ENCODE results near the gene HDAC10. TPM values are rescaled to one million over a fixed set of nuclear protein-coding genes. Genes with fewer than 3 reads are reported as not detected.

HDAC10 gene
- total and polyA plus RNA-seq, 10 of the 15 experiments (the other 5 are each of a cell fraction or from before 2014, with no cell fraction given) = 0.26 to 48.6 (median 5.0) TPM

GRCh38 chr22:50224071-50224470 lies 27.0 kb downstream of the HDAC10 start:
- Histone ChIP-seq H3K9ac (ENCODE audit: control insufficient read depth, insufficient read depth, low read length) (no peak overlapping the region), H3K79me2 (ENCODE audit: control insufficient read depth, insufficient read depth, low read length) (no peaks in the 10 kb centered on the region), H3K4me3 (no peak overlapping the region), H3K4me2 (ENCODE audit: control insufficient read depth, insufficient read depth) (no peak overlapping the region), H3K27me3 (replicated peaks in 1 of 2; ENCODE audit: control insufficient read depth in 2 of 2, insufficient read depth in 2 of 2, low read length in 1 of 2) (no peaks in the 10 kb centered on the region), H3K9me3 (replicated peaks; ENCODE audit: control insufficient read depth, insufficient read depth, low read length) (no peaks in the 10 kb centered on the region), H2AFZ (ENCODE audit: control insufficient read depth, low read depth, low read length) (no peak overlapping the region), H3K27ac (ENCODE audit: control insufficient read depth, insufficient read depth) (no peak overlapping the region), H3K4me1 (ENCODE audit: control insufficient read depth, insufficient read depth, low read length) (no peaks in the 10 kb centered on the region), H3K36me3 (ENCODE audit: control insufficient read depth in 2 of 2, insufficient read depth in 2 of 2, low read length in 1 of 2) (peaks cover 9 to 41% of the 10 kb centered on the region in 2 experiments; a peak in 3 of 4 replicates), H4K20me1 (ENCODE audit: control insufficient read depth, insufficient read depth) (no peaks in the 10 kb centered on the region)
- TF ChIP-seq SMC3 (IDR thresholded peaks at IDR 0.05; ENCODE audit: borderline replicate concordance, low read length) (no peak), SREBF1 (IDR thresholded peaks at IDR 0.05; ENCODE audit: low read length) (no peak), NFYA (IDR thresholded peaks at IDR 0.05; ENCODE audit: borderline replicate concordance, low read depth, low read length) (no peak), HDAC6 (IDR thresholded peaks at IDR 0.05; ENCODE audit: unreplicated experiment) (no peak)
- DNase-seq (ENCODE audit: low read depth, low spot score) = no peak
- BruUV-seq (replicated peaks) = no TSS peak
- SMC1A ChIA-PET (ENCODE audit: uncharacterized antibody, unreplicated experiment) = no interaction called here
- in situ Hi-C loops (cut with MboI) = no loop called here
- POLR2A ChIA-PET = no interaction called here
- CTCF ChIA-PET = no interaction called here
- intact Hi-C loops (cut with micrococcal nuclease; ENCODE audit: unreplicated experiment) = no loop called here
- RAD21 ChIA-PET (ENCODE audit: unreplicated experiment) = no interaction called here
- WGBS (ENCODE audit: insufficient coverage, insufficient replicate concordance, low lambda C conversion rate, missing lambda C conversion rate) = 95% methylated on average over 16 of the region's 16 CpGs
- ATAC-seq = no peak
- FAIRE-seq = no peak

- H3K79me2 ChIP-seq (ENCODE audit: control insufficient read depth, insufficient read depth, low read length) = no peaks in the 10 kb centered on the region
- BruUV-seq (replicated peaks) = no TSS peak
- DNase-seq (ENCODE audit: low read depth, low spot score) (no peak), FAIRE-seq (no peak), ATAC-seq (no peak)
- intact Hi-C loops (cut with micrococcal nuclease; ENCODE audit: unreplicated experiment) (no loop called here), in situ Hi-C loops (cut with MboI) (no loop called here)
- RAD21 ChIA-PET (ENCODE audit: unreplicated experiment) = no interaction called here
- no peak overlapping the region for H3K4me2 ChIP-seq (ENCODE audit: control insufficient read depth, insufficient read depth)
- H3K27me3 ChIP-seq (replicated peaks in 1 of 2; ENCODE audit: control insufficient read depth in 2 of 2, insufficient read depth in 2 of 2, low read length in 1 of 2) = no peaks in the 10 kb centered on the region
- no peak overlapping the region for H3K27ac ChIP-seq (ENCODE audit: control insufficient read depth, insufficient read depth)
- POLR2A ChIA-PET = no interaction called here
- H3K36me3 ChIP-seq (ENCODE audit: control insufficient read depth in 2 of 2, insufficient read depth in 2 of 2, low read length in 1 of 2) = peaks cover 9 to 54% of the 10 kb centered on the region in 2 experiments; a peak in 3 of 4 replicates
- no peaks in the 10 kb centered on the region for H3K4me1 ChIP-seq (ENCODE audit: control insufficient read depth, insufficient read depth, low read length)
- no peaks in the 10 kb centered on the region for H3K9me3 ChIP-seq (replicated peaks; ENCODE audit: control insufficient read depth, insufficient read depth, low read length)
- SMC1A ChIA-PET (ENCODE audit: uncharacterized antibody, unreplicated experiment) = no interaction called here
- no peak overlapping the region for H3K9ac ChIP-seq (ENCODE audit: control insufficient read depth, insufficient read depth, low read length)
- CTCF ChIA-PET = interaction anchor here (0.7 kb wide), 1 partner anchor 74 kb away, joined by 3 read pairs; no protein-coding TSS in a partner anchor
- no peak overlapping the region for H3K4me3 ChIP-seq
- no peaks in the 10 kb centered on the region for H4K20me1 ChIP-seq (ENCODE audit: control insufficient read depth, insufficient read depth)
- WGBS (ENCODE audit: insufficient coverage, insufficient replicate concordance, low lambda C conversion rate, missing lambda C conversion rate) = 77% methylated on average over 8 of the region's 8 CpGs
- H2AFZ ChIP-seq (ENCODE audit: control insufficient read depth, low read depth, low read length) = no peak overlapping the region
- no peak for TF ChIP-seq CEBPZ (IDR thresholded peaks at IDR 0.05; ENCODE audit: low read depth, low read length)
- no peak for TF ChIP-seq HSF1 (IDR thresholded peaks at IDR 0.05; ENCODE audit: low read depth, low read length)
- no peak for TF ChIP-seq ZBTB40 (IDR thresholded peaks at IDR 0.05; ENCODE audit: borderline replicate concordance)
- no peak for TF ChIP-seq TARDBP (IDR thresholded peaks at IDR 0.05; ENCODE audit: borderline replicate concordance)
- TF ChIP-seq RCOR1 (conservative IDR thresholded peaks at IDR 0.05; ENCODE audit: low read depth, low read length) = no peak
Measured at GRCh38 chr22:50222508-50222907, 28.6 kb downstream of the HDAC10 start.

Measured in GM12878 (cell line).